GM19099 (cell line): Measurements from ENCODE around the gene MAGI2.

Source experiments
- POLR2A ChIP-seq: IDR thresholded peaks from 3 replicates; pipeline ENCODE4 v1.6.1; 2011; ENCODE audit warnings: low read depth; ENCODE audit not compliant: insufficient read length; ENCODE audit errors: extremely low read depth

Gene MAGI2

DNA sequence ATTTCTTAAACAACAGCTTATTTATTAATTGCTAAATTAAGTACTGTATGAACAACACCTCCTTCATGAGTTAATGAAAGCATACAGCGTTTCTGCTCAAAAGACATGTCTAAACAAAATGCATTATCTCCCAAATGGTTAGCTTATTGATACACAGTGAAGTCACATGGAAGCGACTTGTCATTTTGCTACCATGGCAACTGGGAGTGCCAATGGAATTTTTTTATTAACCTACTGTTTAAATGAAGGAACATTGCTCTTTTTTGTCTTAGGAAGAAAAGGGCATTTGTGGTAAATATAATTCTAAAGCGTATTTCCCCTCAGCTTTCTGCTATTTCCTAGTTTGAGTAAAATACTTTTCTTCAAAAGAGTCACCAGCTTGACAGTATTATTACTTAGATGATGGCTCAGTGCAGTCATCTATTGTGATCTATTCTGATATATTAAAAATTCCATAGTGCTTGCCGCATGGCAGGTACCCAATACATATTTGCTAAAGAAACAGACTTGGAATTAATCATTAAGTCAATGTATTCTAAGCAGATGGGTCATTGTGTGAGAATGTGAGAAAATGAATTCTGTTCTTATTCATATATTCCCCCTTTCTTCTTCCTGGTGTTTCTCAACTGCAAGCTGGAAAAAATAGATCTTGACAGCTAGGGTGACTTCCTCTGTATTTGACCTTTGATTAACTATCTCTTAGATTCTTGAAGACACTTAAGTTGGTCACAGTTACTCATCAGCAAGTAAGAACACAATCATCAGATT is 818.3 kb downstream of the MAGI2 start:
- TF ChIP-seq POLR2A: no peak

DNA sequence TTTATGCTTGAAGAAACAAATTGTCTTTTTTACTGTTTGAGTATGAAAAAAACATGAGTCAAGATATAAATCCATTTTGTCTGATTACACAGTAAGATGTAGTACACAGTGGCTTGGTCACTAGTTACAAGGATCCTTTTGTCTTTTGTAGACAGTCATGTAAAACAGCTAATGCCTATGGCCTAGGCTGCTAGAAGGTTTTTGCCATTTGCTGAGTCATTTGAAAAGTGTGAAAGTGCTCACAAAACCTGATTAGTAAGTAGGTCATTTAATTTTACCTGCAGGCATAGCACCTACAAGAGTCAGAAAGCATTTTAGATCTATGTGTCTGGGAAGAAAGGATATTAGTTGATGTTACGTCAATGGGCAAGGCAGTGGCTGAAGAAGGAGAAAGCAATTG is 819.4 kb downstream of the MAGI2 start:
- TF ChIP-seq POLR2A: no peak

DNA sequence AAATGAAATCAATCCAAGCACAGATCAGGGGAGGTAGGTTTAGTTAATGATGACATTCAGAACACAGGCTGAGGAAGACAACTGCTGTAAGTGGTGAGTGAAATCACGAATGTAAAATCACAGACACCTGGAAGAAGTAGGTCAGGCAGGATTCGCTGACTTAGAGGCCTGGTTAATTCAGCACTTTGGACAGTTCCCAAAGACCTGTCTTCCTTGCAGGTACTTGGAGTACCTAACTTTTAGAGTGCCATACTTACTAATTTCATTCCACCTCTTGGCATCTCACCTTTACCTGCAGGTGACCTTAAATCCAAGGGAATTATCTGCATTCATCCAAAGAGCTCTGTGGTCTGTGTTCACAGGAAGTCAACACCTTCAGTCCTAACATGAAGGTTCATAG is 832.5 kb downstream of the MAGI2 start:
- TF ChIP-seq POLR2A: no peak

DNA sequence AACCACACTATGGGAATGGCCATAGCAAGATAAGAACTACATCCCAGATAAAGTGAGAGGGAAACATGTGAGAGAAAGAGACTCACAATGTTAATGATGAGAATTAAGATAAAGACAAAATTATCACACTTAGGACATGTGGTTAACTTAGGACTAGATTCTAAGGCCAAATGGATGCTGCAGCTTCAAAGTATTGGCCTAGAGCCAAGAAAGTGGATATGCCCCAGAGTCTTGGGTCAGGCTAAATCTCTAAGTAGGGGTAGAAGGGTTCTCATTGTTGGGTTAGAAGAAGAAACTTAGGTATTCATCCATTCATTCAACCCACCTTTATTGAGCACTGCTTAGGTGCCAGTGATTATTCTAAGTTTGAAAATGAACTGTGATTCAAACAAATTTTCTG is 836.9 kb downstream of the MAGI2 start:
- TF ChIP-seq POLR2A: no peak

DNA sequence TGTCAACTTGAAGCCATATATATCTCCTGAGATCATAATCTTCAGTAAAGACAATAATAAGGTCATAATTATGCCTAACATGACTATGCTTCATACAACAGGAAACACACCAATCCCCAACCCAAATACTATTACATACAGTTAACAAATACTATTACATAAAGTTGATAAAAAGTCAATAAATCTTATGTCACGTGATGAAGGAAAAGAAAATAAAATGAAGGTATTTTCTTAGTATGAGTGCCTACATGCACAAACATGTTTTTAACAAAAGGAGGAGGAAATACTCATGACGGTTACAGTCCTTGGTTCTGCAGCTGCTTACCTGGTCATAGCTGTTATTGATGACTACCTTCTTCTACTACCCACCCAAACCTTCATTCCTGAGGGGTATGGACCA is 844.2 kb downstream of the MAGI2 start:
- no peak for TF ChIP-seq POLR2A

DNA sequence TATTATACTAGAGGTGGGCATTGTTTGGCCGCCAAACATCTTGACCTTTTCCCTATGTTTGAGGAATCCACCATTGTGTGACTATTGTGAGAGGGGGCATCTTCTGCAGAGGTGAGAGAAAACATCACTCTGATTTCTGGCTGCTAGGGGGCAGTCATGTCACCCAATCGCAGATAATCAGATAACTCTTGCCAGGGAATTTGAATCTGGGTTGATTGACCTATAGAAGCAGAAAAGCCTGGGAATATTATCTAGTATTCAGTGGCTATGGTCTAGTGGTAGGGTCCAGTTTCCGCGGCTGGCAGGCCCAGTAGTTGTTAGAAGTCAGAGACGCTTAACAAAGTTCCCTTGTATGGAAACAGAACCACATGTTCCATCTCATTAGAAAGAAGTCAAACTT is 846.4 kb downstream of the MAGI2 start:
- no peak for TF ChIP-seq POLR2A

DNA sequence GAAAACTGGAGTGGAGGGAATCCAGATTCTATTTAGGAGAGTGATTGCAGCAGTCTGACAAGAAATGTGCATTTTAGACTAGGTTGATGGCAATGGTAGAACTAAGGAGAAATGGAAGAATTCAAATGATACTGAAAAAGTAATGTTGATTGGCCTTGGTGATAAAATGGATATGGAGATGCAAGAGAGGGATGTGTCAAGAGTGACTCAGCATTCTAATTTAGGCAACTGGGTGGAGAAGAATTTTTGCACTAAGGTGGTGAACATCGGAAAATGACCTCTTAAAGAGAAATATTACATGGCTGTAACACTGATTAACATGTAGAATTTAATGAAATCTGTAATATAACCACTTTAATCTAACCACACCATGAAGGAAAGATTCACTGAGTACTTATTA is 848.3 kb downstream of the MAGI2 start:
- TF ChIP-seq POLR2A: no peak

DNA sequence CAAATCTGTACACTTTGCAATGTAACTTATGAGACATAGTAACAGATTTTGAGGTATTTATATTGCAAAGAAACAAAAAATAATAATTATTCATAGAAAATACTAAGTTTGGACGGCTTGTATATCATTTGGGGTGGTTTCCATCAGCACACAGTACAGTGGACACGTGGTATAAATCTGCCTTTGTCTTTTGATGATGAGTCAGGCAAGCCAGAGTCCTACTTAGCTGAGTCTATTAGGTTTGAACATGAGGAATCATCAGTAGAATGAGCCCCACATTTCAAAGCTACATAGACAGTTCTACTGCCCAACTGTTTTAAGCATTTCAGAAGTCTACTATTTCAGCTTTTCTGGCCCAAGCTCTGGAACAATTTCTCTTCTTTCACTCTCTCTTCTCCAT is 851.7 kb downstream of the MAGI2 start:
- TF ChIP-seq POLR2A: no peak

DNA sequence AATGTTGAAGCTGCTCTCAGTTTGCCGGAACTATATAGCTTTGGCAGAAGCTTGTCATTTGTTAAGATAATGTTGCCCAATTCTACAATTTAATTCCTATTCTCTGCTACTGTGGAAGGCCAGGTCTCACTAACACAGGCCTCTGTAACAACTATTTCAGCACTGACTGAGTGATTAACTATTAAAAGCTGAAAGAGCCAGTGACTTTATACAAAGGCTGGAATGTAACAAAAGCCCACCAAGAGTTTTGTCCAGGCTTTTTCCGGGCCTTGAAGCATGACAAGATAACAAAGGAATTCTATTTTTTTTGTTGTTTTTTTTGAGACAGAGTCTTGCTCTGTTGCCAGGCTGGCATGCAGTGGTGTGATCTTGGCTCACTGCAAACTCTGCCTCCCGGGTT is 859.3 kb downstream of the MAGI2 start:
- no peak for TF ChIP-seq POLR2A

DNA sequence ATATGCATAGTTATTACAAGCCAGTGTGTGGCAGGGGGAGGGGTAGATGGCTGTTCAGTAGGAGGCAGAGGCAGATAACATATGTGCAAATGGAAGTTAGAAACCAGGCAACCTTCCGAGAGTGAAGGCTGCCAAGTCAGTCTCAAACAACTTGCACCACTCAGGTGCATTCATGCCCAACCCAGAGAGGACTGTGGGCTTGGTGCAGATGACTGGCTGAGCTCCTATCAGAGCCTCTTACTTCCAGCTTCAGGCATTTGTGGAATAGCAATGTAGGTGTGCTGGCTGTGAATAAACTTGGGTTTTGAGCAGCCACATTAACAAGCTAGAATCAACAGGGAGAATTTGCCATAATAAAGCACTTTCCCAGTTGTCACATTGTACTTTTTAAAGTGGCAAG is 865.1 kb downstream of the MAGI2 start:
- no peak for TF ChIP-seq POLR2A

DNA sequence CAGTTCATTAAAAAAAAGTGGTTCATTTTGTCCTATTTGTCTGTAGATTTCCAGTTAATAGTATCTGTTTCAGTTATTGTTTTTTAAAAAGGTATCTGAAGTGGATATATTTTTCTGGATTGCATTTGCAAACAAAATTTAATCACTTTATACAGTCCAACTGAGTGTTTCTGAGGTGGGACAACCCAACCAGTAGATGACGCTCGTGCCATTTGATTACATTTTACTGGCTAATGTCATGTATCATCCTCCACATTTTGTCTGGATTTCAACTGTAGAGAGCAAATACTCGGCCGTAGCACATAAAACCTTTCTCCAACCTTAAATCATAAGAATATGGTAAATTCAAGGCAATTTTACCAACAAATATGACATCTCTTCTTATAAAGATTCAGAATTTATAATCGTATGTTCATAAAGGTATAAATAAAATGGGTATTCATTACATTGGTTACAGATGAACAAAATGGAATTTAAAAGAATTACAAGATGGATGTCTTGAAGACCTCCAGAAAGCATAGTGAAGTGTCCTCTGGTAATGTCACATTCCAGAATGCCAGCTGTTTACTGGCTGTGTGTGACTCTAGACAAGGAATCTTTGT is 865.9 kb downstream of the MAGI2 start:
- TF ChIP-seq POLR2A: no peak

DNA sequence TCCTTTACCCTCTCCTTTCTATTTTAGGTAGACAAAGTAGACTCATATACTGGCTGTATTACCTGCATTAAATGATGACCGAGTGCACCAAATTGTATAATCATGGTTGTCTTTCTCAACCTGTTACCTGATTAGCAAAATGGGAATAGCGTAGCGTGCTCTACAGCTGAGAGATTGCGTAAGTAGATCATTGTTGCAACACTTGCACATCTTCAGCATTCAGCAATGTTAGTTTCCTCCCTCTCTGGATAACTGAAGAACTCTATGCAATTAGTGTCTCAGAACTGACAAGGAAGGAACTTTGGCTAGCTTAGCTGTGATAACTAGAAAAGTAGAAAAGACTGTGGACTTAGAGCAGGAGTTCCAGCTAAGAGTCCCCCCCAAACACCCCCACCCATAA is 867.5 kb downstream of the MAGI2 start:
- no peak for TF ChIP-seq POLR2A

DNA sequence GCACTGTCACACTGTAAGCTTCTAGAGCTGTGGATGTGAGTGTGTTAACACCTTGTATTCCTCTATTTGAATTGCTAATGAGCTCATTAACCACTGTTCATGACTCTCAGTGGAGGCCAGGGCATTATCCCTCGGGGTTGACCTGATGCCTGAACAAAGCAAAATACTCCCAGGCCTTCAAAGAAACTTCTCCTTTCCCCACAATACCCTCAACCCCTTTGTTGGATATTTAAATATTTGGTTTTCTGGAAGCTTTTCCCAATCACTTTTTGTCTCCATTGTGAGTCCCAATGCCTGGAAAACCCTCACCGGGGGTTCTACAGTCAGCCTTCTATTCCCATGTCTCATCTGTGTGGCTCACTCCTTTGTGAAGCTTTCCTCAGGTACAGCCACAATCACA is 874.8 kb downstream of the MAGI2 start:
- TF ChIP-seq POLR2A: no peak

DNA sequence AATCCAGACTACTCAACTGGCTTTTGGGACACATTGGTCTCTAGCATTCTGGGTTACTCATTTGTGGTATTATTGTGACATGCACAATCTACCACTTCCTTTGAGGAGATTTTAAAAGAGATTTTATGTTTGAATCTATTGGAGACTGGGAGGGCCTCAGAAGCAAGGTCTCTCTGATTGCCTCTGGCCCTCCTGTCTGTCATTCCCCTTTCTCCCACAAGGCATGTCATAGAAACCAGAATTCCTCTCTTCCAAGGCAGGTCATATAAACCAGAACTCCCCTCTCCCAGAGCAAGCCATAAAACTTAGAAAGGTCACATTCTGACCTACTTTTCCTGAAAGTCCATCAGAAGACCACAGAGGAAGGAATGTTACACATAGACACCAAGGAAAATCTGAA is 877.2 kb downstream of the MAGI2 start:
- TF ChIP-seq POLR2A: no peak

DNA sequence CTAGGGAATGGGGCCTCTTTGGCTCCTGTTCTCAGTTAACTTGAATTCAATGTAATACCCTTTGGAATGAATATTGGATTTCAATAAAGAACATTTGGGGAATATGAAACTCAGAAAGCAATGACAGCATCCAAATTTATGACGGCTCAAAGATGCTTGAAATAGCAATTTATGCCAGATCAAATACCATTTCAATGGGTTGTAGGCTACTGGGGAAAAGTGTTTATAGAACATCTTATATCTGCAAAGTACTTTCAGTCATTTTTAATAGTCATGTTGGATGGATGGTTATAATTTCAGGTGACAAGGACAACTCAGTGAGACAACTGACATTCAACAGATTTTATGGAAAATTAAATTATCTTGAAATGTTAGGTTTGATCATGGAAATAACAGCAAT is 882.2 kb downstream of the MAGI2 start:
- TF ChIP-seq POLR2A: no peak

DNA sequence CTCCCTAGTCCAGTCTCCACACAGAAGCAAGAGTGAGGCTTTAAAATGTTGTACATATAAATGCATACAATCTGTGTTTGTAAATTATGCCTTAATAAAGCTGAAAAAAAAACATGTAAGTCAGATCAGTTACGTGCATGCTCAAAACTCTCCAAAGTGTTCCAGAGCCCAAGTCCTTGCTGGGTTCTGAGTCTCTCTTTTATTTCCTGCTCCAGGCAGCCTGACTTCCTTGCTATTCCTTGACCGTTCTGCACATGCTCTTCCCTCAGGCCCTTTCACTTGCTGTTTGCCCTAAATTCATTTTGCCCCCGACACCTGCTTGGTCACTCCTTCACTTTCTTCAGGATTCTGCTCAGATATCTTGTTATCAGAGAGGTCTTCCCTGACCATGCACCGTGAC is 884.8 kb downstream of the MAGI2 start:
- TF ChIP-seq POLR2A: no peak

DNA sequence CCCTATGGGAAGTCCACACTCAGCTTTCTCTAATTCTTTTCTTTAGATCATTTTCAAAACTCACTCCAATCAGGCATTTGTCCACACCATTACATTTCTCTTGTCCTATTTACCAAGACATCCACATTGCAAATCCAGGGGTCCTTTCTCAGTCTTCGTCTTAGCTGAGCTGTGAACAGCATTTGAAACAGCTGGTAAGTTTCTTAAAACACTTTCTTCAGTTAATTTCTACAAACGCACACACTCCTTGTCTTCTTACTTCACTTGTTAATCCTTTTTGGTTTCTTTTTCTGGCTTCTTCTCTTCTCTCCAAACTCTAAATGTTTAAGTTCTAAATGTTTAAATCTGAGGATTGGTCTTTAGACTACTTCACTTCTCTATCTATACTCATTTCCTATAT is 885.6 kb downstream of the MAGI2 start:
- no peak for TF ChIP-seq POLR2A
